ENCODE results near the gene ALPK3. TPM values are rescaled to one million over a fixed set of nuclear protein-coding genes. Genes with fewer than 3 reads are reported as not detected.

ALPK3 gene, protein sequence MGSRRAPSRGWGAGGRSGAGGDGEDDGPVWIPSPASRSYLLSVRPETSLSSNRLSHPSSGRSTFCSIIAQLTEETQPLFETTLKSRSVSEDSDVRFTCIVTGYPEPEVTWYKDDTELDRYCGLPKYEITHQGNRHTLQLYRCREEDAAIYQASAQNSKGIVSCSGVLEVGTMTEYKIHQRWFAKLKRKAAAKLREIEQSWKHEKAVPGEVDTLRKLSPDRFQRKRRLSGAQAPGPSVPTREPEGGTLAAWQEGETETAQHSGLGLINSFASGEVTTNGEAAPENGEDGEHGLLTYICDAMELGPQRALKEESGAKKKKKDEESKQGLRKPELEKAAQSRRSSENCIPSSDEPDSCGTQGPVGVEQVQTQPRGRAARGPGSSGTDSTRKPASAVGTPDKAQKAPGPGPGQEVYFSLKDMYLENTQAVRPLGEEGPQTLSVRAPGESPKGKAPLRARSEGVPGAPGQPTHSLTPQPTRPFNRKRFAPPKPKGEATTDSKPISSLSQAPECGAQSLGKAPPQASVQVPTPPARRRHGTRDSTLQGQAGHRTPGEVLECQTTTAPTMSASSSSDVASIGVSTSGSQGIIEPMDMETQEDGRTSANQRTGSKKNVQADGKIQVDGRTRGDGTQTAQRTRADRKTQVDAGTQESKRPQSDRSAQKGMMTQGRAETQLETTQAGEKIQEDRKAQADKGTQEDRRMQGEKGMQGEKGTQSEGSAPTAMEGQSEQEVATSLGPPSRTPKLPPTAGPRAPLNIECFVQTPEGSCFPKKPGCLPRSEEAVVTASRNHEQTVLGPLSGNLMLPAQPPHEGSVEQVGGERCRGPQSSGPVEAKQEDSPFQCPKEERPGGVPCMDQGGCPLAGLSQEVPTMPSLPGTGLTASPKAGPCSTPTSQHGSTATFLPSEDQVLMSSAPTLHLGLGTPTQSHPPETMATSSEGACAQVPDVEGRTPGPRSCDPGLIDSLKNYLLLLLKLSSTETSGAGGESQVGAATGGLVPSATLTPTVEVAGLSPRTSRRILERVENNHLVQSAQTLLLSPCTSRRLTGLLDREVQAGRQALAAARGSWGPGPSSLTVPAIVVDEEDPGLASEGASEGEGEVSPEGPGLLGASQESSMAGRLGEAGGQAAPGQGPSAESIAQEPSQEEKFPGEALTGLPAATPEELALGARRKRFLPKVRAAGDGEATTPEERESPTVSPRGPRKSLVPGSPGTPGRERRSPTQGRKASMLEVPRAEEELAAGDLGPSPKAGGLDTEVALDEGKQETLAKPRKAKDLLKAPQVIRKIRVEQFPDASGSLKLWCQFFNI (N-terminal part only)
- total RNA-seq (2014; rRNA removed; shearing (Covaris generic)) = 0.03 TPM in 2 replicates
- 0.01 and 0.11 TPM in 2 replicates for polyA plus RNA-seq (2015; cell fraction: cytosol; rRNA removed)
- 0.11 and 0.21 TPM in 2 replicates for polyA plus RNA-seq (2015; cell fraction: nucleus; rRNA removed)

DNA sequence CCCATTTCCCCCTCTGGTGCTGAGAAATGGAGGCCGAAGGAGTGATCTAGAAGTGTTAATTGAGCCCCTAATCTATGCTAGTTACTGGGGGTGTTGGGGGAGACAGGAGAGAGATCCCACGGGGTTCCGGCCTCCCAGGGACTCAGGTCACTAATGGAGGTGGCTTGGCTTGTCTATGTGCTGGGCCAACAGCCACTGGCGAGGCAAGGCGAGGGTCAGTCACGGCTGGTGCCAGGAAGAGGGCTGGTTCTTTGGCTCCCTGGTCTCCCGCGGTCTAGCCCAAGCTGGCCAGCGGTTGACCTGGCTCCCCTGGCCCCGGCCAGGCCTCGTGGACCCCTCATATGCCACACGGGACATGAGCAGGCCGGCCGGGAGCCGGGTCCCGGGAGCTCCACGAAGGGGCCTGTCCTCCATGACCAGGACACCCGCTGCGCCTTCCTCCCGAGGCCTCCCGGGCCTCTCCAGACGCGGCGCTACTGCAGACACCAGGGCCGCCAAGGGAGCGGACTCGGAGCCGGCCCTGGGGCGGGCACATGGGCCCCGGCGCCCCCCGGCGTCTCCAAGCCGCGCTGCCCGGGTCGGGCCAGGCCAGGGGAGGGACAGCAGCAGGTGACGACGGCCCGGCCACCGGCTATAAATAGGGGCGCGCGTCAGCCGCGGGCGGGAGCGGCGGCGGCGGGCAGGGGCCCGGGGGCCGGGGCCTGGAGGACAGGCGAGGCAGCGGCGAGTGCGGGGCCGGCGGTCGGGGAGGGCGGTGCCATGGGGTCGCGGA lies at the start of gene ALPK3:
Gene ALPK3 (plus strand): TSS at position 663 of the 772 bp plus-strand sequence. CDS start 97 bp downstream, at position 760.
- in situ Hi-C loops (cut with HindIII; ENCODE audit: low pct_unique_long_range_greater_than_20kb, low sequenced_read_pairs) = no loop called here
- no peak for DNase-seq (ENCODE audit: low read depth, low spot score)

DNA sequence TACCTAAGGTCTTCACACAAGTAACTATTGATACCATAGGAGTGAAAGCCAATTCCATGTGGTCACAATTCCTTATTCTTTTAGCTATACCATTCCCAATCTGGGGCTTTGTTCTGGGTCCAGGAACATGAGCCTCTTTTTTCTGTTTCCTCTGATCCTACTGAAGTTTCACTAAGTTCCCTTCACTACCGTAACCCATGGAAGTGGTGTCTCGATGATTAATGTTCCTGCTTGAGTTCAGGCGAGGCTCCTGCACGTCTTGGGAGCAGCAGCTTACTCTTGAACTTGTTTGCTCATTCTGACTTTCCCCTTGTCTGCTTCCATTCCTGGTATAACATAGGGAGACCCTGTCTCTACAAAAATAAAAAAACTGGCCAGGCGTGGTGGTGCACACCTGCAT lies 45.1 kb upstream of the ALPK3 start:
- DNase-seq (ENCODE audit: low read depth, low spot score) = no peak
- in situ Hi-C loops (cut with HindIII; ENCODE audit: low pct_unique_long_range_greater_than_20kb, low sequenced_read_pairs) = no loop called here

DNA sequence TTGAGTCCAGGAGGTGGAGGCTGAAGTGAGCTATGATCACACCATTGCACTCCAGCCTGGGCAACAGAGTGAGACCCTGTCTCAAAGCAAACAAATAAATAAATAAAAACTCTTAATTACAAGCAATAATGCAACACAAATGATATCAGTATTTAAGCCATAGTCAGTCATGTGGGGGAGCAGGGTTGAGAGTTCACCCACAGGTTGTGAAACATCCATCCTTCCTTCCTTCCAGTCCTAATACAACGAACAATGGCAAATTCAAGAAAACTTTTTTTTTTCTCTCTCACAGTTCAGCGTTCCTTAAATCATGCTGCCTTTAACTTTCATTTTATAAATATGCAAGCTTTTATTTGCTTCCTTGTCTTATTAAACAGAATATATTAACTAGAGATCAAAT lies 44.7 kb upstream of the ALPK3 start:
- in situ Hi-C loops (cut with HindIII; ENCODE audit: low pct_unique_long_range_greater_than_20kb, low sequenced_read_pairs) = no loop called here
- no peak for DNase-seq (ENCODE audit: low read depth, low spot score)

DNA sequence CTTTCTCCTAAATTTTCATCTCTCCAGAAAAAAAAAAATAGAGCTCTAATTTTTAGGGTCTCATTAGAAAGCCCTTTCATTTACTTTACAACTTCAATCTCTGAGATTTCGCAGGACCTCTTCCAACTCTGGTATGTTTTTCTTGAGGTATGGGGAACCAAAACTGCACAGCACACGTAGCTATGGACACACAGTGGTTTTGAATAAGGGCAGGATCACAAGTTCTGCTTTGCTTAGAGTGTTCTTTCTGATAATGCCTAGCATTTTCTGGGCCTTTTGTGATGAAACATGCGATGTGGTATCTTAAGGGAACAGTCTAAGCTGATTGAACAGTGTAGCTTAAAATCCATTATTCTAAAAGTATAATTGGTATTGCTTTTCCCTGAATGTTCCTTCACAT lies 43.4 kb upstream of the ALPK3 start:
- in situ Hi-C loops (cut with HindIII; ENCODE audit: low pct_unique_long_range_greater_than_20kb, low sequenced_read_pairs) = no loop called here
- no peak for DNase-seq (ENCODE audit: low read depth, low spot score)

DNA sequence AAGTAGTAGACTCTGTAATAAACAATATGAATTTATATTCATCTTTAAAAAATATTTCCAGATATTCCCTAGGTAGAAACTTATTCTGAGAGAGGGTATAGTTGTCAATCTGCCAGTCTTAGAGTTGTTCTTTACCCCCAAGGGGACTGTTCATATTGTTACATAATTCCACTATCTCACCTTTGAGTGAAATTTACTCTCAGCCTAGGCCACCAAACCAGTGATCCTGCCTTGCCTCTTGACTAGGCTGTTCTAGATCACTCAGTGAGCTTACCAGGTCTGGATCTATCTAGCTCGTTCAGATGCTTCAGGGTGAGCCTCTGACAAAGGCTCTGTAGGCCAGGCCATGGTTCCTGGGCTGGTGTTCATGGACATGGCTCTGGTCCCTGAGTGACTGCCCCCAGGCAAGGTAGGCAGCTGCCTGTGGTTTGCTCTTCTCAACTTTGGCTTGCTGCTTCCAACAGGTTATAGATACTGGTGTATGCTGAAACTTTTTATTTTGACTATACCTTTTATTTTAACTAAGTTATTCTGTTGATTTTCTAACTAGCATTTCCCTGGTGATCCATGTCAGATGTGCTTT lies 41.2 kb upstream of the ALPK3 start:
- in situ Hi-C loops (cut with HindIII; ENCODE audit: low pct_unique_long_range_greater_than_20kb, low sequenced_read_pairs) = no loop called here
- DNase-seq (ENCODE audit: low read depth, low spot score) = no peak

DNA sequence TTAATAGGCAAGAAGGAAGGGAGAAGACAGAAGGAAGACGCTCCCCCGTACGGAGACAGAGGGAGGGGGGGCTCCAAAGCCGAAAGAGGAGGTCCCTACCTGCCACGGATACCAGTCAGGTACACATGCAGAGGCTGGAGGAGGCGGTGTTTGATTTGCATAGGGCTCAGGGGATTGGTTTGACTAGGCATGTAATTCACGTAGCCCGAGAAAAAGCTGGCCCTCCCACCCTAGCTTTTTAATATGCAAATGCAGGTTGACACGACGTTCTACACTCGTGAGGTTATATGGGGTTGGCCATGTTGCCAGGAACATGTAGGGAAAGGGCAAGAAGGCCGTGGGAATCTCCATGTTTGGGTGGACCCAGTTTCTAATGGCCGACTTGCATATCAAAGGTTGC lies 39.0 kb upstream of the ALPK3 start:
- in situ Hi-C loops (cut with HindIII; ENCODE audit: low pct_unique_long_range_greater_than_20kb, low sequenced_read_pairs) = no loop called here
- DNase-seq (ENCODE audit: low read depth, low spot score) = no peak

DNA sequence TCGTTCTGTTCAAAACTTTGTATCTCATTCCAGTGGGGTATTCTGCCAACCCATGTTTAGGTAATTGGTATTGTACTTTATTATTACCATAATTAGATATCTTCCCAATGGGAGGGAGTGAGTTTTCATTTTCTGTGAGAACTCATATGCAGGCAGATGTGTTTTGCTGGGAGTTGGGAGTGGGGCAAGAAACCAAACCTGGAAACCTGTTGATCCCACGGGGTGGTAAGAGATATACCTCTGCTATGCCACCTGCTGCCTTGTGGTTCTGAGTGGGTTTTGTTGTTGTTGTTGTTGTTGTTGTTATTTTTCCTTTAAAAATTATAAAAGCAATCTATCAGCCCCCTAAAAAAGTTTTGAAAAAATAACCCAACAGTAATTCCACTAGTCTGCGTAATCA lies 36.7 kb upstream of the ALPK3 start:
- DNase-seq (ENCODE audit: low read depth, low spot score) = no peak
- in situ Hi-C loops (cut with HindIII; ENCODE audit: low pct_unique_long_range_greater_than_20kb, low sequenced_read_pairs) = no loop called here

DNA sequence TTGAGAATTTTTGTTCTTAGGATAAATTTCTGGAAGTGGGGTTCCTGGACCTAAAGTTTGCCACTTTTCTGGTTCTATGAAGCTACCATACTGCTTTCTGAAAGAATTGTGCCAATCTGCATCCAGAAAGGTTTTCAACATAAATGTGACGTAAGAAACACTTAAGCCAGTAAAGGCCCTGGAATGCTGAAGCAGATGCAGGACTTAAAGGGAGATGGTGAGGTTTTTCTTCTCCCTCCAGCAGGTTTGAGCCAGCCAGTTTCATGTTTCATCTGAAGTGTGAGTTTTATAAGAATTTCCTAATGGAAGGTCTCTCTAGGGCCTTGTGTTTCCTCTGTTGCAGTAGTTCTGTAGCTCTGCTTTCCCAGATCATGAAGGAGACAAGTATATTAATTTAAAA lies 35.7 kb upstream of the ALPK3 start:
- DNase-seq (ENCODE audit: low read depth, low spot score) = no peak
- in situ Hi-C loops (cut with HindIII; ENCODE audit: low pct_unique_long_range_greater_than_20kb, low sequenced_read_pairs) = no loop called here

DNA sequence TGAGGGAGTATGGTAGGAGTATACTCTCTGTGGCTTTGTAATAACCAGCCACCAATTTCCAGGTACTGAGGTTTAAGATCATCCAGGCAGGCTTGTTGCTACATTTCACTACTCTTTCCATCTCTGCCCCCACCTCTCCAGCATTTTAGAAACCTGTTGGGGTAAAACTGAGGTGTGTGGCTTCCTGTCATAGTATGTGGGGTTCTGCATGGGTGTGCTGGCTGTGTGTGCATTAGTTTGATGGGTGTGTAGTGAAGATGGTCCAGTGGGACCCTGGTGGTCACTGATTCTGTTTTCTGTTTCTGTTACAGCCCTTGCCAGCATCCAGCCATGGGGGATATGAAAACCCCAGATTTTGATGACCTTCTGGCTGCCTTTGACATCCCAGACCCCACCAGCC lies 34.8 kb upstream of the ALPK3 start:
- in situ Hi-C loops (cut with HindIII; ENCODE audit: low pct_unique_long_range_greater_than_20kb, low sequenced_read_pairs) = no loop called here
- no peak for DNase-seq (ENCODE audit: low read depth, low spot score)

DNA sequence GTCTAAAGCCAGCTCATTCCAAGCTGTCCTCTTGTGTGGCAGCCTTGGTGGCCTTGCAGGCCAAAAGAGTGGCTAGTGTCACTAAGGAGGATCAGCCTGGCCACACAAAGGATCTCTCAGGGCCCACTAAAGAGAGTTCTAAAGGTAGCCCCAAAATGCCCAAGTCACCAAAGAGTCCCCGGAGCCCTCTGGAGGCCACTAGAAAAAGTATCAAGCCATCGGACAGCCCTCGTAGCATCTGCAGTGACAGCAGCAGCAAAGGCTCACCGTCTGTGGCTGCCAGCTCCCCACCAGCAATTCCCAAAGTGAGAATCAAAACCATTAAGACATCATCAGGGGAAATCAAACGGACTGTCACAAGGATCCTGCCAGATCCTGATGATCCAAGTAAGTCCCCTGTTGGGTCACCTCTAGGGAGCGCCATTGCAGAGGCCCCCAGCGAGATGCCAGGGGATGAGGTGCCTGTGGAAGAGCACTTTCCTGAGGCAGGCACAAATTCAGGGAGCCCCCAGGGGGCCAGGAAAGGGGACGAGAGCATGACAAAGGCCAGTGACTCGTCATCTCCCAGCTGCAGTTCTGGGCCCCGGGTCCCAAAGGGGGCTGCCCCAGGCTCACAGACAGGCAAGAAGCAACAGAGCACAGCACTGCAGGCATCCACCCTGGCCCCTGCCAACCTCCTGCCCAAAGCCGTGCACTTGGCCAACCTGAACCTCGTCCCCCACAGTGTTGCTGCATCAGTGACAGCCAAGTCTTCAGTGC lies 33.5 kb upstream of the ALPK3 start:
- DNase-seq (ENCODE audit: low read depth, low spot score) = no peak
- in situ Hi-C loops (cut with HindIII; ENCODE audit: low pct_unique_long_range_greater_than_20kb, low sequenced_read_pairs) = no loop called here

DNA sequence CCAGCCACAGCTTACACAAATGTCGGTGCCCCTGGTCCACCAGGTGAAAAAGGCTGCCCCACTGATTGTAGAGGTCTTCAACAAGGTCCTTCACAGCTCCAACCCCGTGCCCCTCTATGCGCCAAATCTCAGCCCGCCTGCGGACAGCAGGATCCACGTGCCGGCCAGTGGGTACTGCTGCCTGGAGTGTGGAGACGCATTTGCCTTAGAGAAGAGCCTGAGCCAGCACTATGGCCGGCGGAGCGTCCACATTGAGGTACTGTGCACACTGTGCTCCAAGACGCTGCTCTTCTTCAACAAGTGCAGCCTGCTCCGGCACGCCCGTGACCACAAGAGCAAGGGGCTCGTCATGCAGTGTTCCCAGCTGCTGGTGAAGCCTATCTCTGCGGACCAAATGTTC lies 32.9 kb upstream of the ALPK3 start:
- no peak for DNase-seq (ENCODE audit: low read depth, low spot score)
- in situ Hi-C loops (cut with HindIII; ENCODE audit: low pct_unique_long_range_greater_than_20kb, low sequenced_read_pairs) = no loop called here

DNA sequence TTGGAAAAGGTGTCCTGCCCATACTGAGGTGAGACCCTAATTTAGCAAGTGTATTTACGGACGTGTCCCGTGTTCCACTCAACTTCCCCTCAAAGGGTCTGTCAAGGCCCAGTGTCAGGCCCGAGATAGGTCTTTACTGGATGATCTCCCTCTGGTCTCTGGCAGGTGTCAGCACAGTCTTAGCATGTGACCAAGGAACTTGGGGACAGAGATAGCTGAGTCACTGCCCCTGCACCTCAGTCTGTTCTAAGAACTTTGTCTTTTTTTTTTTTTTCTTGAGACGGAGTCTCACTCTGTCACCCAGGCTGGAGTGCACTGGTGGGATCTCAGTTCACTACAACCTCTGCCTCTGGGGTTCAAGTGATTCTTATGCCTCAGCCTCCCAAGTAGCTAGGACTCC lies 32.1 kb upstream of the ALPK3 start:
- in situ Hi-C loops (cut with HindIII; ENCODE audit: low pct_unique_long_range_greater_than_20kb, low sequenced_read_pairs) = no loop called here
- DNase-seq (ENCODE audit: low read depth, low spot score) = no peak

DNA sequence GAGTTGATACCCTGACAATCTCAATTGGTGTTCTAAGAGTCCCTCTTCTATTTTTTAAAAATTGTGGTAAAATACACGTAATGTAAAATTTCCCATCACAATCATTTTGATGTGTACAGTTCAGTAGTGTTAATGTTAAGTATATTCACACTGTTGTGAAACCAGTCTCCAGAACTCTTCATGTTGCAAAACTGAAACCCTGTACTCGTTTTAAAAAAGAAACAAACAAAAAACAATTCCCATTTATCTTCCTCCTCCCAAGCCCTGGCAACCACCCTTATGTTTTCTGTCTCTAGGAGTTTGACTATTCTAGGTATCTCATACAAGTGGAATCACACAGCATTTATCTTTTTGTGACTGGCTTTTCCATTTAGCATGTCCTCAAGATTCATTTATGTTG lies 28.7 kb upstream of the ALPK3 start:
- in situ Hi-C loops (cut with HindIII; ENCODE audit: low pct_unique_long_range_greater_than_20kb, low sequenced_read_pairs) = no loop called here
- no peak for DNase-seq (ENCODE audit: low read depth, low spot score)

DNA sequence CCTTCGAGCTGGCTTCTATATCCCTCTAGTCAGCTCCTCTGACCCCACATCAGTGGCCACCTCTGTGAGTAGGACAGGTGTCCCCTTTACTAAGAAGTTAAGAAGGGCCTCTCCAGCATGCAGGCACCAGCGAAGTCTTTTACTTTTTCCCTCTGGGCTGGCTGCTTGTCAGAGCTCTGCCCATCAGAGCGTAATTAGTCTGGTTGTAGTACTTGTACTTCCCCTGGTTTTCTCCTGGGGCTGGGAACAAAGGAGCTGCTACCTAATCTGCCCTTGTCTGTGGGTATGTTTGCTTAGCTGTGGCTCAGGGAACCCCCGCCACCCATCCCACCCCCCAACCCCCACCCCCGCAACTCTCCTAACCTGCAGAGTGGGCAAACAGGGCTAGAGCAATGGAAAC lies 27.4 kb upstream of the ALPK3 start:
- in situ Hi-C loops (cut with HindIII; ENCODE audit: low pct_unique_long_range_greater_than_20kb, low sequenced_read_pairs) = no loop called here

DNA sequence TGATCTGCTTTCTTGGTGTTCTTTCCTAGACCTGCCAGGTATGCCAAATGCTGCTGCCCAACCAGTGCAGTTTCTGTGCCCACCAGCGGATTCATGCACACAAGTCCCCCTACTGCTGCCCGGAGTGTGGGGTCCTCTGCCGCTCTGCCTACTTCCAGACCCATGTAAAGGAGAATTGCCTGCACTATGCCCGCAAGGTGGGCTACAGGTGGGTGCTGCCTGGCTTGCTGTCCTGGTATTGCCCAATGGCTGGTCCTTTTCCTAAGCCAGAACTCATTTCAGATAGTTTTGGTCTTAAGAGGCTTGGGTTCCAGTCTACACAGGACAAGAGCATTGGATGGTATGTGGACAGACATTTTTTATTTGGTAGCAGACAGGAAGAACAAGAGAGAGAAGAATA lies 26.5 kb upstream of the ALPK3 start:
- in situ Hi-C loops (cut with HindIII; ENCODE audit: low pct_unique_long_range_greater_than_20kb, low sequenced_read_pairs) = no loop called here

More for the DNA sequence above, 27.4 kb upstream of the ALPK3 start:
- no peak for DNase-seq (ENCODE audit: low read depth, low spot score)

DNA sequence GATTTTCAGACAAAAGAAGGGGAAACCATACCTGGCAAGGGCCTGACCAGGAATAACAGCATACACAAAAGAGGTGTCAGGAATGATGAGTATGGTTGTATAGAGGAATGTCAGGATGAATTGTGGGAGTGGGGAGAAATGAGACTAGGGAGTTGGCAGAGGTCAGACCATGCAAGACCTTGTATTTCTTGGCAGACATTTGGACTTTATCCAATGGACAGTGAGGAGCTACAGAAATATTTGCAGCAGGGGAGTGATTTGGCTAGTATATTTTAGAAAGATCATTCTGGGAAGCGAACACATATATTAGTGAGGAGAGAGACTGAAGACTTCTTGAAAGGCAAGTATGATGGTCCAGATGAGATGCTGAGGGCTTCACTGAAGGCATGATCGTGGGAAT lies 25.4 kb upstream of the ALPK3 start:
- no peak for DNase-seq (ENCODE audit: low read depth, low spot score)
- in situ Hi-C loops (cut with HindIII; ENCODE audit: low pct_unique_long_range_greater_than_20kb, low sequenced_read_pairs) = no loop called here

More for the DNA sequence above, 26.5 kb upstream of the ALPK3 start:
- no peak for DNase-seq (ENCODE audit: low read depth, low spot score)
